Testis (tissue), 3 donors: ENCODE results near the gene MAD2L2. TPM values are rescaled to one million over a fixed set of nuclear protein-coding genes. Genes with fewer than 3 reads are reported as not detected.

Source experiments
- DNase-seq: peaks from one replicate; pipeline ENCODE4 v3.0.0-alpha.2; 2019
- H3K27ac ChIP-seq, 2 donors: fragments of 200-600 bp; sonication (generic); one replicate each; pipeline ENCODE4 v1.5.1; 2019
- H3K27me3 ChIP-seq: fragments of 200-600 bp; sonication (generic); one replicate; pipeline ENCODE4 v1.5.1; 2019
- H3K36me3 ChIP-seq: fragments of 200-600 bp; sonication (generic); one replicate; pipeline ENCODE4 v1.5.1; 2017; ENCODE audit warnings: low read depth; ENCODE audit errors: missing control alignments
- H3K4me1 ChIP-seq: fragments of 200-600 bp; sonication (generic); one replicate; pipeline ENCODE4 v1.5.1; 2019
- H3K4me3 ChIP-seq, 2 donors: fragments of 200-600 bp; sonication (generic); one replicate each; pipeline ENCODE4 v1.5.1; 2017 to 2019
- H3K9me3 ChIP-seq: fragments of 200-600 bp; sonication (generic); one replicate; pipeline ENCODE4 v1.5.1; 2017
- POLR2A ChIP-seq: fragments of 450-650 bp; IDR thresholded peaks from one replicate; pipeline ENCODE4 v1.6.1; 2017; ENCODE audit warnings: antibody characterized with exemption, mild to moderate bottlenecking, moderate library complexity
- WGBS, 2 donors: methylation state at CpG; one replicate each; pipeline ENCODE4 v1.1.5; 2018; 5-methylcytosine and 5-hydroxymethylcytosine counted together
- intact Hi-C: fragments of 100-400 bp; cut with DNase I; formaldehyde crosslinking; loops from one replicate; pipeline ENCODE4 v1.15.1; 2023; ENCODE audit warnings: low total_unique reads
- polyA plus RNA-seq: library from polyadenylated mRNA; stranded (reverse); fragments of 350-450 nt; fragmentation: Illumina TruSeq; extraction: RNeasy Lipid Tissue Mini Kit (QIAGEN cat#74804); gene quantifications from one replicate; pipeline ENCODE4 v1.2.3, GENCODE V29; 2014; ENCODE audit warnings: low read depth, low replicate concordance; ENCODE audit not compliant: insufficient read depth
- total RNA-seq, 2 donors: library from RNA; depleted of rRNA; stranded (reverse); fragments of >200 nt; gene quantifications; one replicate each; pipeline ENCODE4 v1.2.3, GENCODE V29; 2016
- TF ChIP-seq, protein P1 (sequence below), 3 experiments: fragments of 450-650 bp in 2 of 3; fragments of 200-600 bp in 1 of 3; sonication (generic) in 1 of 3; IDR thresholded peaks; one replicate each; pipeline ENCODE4 v1.5.1; 2016 to 2019; ENCODE audit warnings: antibody characterized with exemption in 3 of 3, mild to moderate bottlenecking in 2 of 3, moderate library complexity in 1 of 3

Gene MAD2L2
- total and polyA plus RNA-seq, 3 donors from 2014 or later: 77.0 to 116 (median 115) TPM

DNA sequence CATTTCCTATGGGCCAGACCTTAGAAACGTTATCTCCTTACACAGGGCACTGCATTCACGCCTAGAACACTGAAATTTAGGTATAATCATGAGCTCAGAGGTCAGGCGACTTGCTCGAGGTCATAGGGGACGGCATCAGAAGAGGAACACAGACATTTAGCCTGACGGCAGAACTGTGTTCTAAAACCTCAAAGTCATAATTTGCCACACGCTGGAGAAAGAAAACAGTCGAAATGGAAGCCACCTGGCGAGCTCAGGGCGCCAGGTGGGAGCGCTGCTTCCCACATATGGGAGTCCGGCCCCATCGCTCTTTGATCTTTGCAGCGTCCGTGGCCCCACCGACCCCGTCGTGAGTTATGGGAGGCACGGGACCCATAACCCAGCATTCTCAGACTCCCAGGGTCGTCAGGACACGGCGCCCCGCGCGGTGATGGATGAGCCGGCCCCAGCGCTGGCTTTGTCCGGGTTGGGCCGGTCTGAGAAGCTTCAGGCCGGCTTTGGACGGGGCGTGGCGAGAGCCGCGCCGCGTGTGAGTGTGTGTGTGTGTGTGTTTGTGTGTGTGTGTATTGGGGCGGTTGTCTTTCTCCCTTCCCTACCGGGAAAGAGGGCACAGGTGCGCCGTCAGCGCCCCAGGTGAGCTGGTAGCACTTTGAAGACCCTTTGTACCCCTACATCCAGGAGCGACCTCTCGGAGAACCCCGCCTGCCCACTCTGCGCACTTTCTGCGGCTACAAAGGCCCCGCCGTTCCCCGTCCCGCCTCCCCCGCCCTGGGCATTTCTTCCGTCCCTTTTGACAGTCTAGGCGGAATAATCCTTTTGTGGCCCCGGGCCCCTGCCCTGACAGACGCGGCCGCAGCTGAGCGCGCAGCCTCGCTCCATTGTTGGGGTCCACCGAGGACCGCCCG, 9.7 kb upstream of the MAD2L2 start:
- Histone ChIP-seq H3K27ac (no peak overlapping the region), H3K4me1 (peaks cover 8% of the 10 kb centered on the region), H3K36me3 (no peaks in the 10 kb centered on the region), H3K9me3 (no peaks in the 10 kb centered on the region), H3K4me3 (peak overlapping the region; percentile 18 to 53), H3K27me3 (no peaks in the 10 kb centered on the region)
- no peak for DNase-seq
- WGBS, 2 donors: 6% methylated on average over 35 to 59 of the region's 64 CpGs
- TF ChIP-seq, protein P1, sequence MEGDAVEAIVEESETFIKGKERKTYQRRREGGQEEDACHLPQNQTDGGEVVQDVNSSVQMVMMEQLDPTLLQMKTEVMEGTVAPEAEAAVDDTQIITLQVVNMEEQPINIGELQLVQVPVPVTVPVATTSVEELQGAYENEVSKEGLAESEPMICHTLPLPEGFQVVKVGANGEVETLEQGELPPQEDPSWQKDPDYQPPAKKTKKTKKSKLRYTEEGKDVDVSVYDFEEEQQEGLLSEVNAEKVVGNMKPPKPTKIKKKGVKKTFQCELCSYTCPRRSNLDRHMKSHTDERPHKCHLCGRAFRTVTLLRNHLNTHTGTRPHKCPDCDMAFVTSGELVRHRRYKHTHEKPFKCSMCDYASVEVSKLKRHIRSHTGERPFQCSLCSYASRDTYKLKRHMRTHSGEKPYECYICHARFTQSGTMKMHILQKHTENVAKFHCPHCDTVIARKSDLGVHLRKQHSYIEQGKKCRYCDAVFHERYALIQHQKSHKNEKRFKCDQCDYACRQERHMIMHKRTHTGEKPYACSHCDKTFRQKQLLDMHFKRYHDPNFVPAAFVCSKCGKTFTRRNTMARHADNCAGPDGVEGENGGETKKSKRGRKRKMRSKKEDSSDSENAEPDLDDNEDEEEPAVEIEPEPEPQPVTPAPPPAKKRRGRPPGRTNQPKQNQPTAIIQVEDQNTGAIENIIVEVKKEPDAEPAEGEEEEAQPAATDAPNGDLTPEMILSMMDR (IDR thresholded peaks at IDR 0.05): no peak
- no peak for TF ChIP-seq POLR2A
- intact Hi-C loops: no loop called here

DNA sequence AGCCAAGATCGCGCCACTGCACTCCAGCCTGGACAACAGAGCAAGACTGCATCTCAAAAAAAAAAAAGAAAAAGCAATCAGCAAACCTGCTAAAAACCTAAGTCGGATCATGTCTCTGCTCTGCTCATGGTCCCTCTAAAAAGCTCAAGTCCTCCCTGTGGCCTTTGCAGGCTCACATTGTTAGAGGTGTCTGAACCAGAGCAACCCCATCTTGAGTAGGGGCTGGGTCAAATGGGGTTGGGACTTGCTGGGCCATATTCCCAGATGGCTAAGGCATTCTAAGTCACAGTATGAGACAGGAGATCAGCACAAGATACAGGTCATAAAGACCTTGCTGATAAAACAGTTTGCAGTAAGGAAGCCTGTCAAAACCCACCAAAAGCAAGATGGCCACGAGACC, 7.6 kb upstream of the MAD2L2 start:
- no peak overlapping the region for H3K4me3 ChIP-seq
- H3K27ac ChIP-seq: no peak overlapping the region
- TF ChIP-seq POLR2A: no peak
- TF ChIP-seq, protein P1 (IDR thresholded peaks at IDR 0.05): no peak
- intact Hi-C loops: no loop called here
- WGBS, 2 donors: 93% methylated on average over 4 of the region's 4 CpGs
- H3K36me3 ChIP-seq: no peaks in the 10 kb centered on the region
- peaks cover 8% of the 10 kb centered on the region for H3K4me1 ChIP-seq
- DNase-seq: no peak
- no peaks in the 10 kb centered on the region for H3K9me3 ChIP-seq
- H3K27me3 ChIP-seq: no peaks in the 10 kb centered on the region

DNA sequence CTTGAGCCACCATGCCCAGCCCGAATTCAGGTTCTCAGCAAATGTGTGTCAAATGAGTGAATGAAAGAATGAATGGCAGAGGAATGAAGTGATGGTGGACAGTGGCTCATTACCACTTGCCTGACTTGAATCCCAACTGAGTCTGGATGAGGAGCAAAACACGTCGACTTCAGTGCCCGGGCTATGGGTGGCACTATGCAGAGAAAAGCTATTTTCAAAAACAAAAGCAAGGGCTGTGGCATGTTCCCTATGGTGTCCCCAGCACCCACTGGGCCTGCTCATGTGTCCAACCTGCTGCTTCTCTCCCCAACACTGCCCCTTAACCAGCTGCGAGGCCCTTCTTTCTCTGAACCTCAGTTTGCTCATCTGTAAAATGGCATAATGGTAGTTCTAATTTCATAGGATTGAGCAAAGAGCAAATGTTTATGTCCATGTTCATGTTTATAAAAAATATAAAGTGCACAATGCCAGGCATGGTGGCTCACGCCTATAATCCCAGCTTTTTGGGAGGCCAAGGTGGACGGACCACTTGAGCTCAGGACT, 4.3 kb upstream of the MAD2L2 start:
- WGBS, 2 donors: 86 to 90% methylated on average over 7 of the region's 7 CpGs

DNA sequence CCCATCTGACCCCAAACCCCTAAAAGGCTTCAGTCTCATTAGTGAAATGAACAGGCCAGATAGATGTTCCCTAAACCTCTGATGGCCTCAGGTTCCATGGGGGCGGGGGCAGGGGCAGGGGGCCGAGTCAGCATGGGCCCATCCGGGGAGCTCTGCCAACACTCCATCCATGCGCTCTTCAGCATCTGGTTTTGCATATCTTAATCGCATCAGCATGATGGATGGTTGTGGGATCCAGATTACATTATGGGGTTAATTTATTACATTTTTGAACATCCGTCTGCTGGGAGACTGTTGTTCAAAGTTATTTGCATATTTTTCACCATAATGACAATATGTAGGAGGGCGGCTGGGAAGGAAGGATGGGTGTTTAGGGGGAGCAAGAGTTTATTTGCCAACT, 3.1 kb upstream of the MAD2L2 start:
- Histone ChIP-seq H3K36me3 (no peaks in the 10 kb centered on the region), H3K27ac (no peak overlapping the region), H3K27me3 (no peaks in the 10 kb centered on the region), H3K4me3 (no peak overlapping the region), H3K9me3 (no peaks in the 10 kb centered on the region), H3K4me1 (peaks cover 13% of the 10 kb centered on the region)
- intact Hi-C loops: no loop called here
- WGBS, 2 donors: 71 to 79% methylated on average over 7 of the region's 7 CpGs
- no peak for TF ChIP-seq POLR2A
- TF ChIP-seq, protein P1 (IDR thresholded peaks at IDR 0.05): no peak
- no peak for DNase-seq

More for the DNA sequence above, 4.3 kb upstream of the MAD2L2 start:
- DNase-seq: no peak
- H3K4me1 ChIP-seq: peaks cover 10% of the 10 kb centered on the region
- no peaks in the 10 kb centered on the region for H3K36me3 ChIP-seq
- H3K9me3 ChIP-seq: no peaks in the 10 kb centered on the region
- H3K27me3 ChIP-seq: no peaks in the 10 kb centered on the region
- no peak overlapping the region for H3K27ac ChIP-seq
- H3K4me3 ChIP-seq: no peak overlapping the region
- no peak for TF ChIP-seq POLR2A
- TF ChIP-seq, protein P1 (IDR thresholded peaks at IDR 0.05): no peak
- intact Hi-C loops: no loop called here
